GM23248 (cell line): ENCODE data around the gene SH3PXD2A.

Experiments used
- EZH2 ChIP-seq: fragments of 200-600 bp; sonication (generic); IDR thresholded peaks from 2 replicates; pipeline ENCODE4 v1.6.1; 2018; ENCODE audit warnings: antibody characterized with exemption, mild to moderate bottlenecking; ENCODE audit not compliant: insufficient read depth, poor library complexity, severe bottlenecking
- EZH2phosphoT487 ChIP-seq: fragments of 200-600 bp; sonication (generic); IDR thresholded peaks from 2 replicates; pipeline ENCODE4 v1.6.1; 2018; ENCODE audit warnings: antibody characterized with exemption, moderate library complexity, mild to moderate bottlenecking, low read depth; ENCODE audit not compliant: insufficient read depth

- TF ChIP-seq EZH2 (no peak), EZH2phosphoT487 (no peak)
Observed at GRCh38 chr10:103580011-103580410, 275.4 kb downstream of the SH3PXD2A start.
